ENCODE results near the gene MEGF6.
"Not testable (repeated sequence)": the region's sequence is repeated elsewhere in the genome, so short reads cannot be mapped to it uniquely, and the experiment has no call there.

MEGF6 gene

GRCh38 chr1:3578906-3579305 is 32.4 kb downstream of the MEGF6 start:
- TF ChIP-seq POLR2A (IDR thresholded peaks at IDR 0.05; ENCODE audit: low read length) (no peak), GATA1 (IDR thresholded peaks at IDR 0.05; ENCODE audit: low read depth, low read length) (no peak)

GRCh38 chr1:3578433-3578805 is 32.9 kb downstream of the MEGF6 start:
- no peak for DNase-seq
- TF ChIP-seq GATA1 (IDR thresholded peaks at IDR 0.05; ENCODE audit: low read depth, low read length) = no peak
- no peak for TF ChIP-seq POLR2A (IDR thresholded peaks at IDR 0.05; ENCODE audit: low read length)

More at GRCh38 chr1:3578906-3579305, 32.4 kb downstream of the MEGF6 start:
- DNase-seq = no peak

GRCh38 chr1:3577711-3578432 is 33.4 kb downstream of the MEGF6 start:
- DNase-seq = no peak
- TF ChIP-seq GATA1 (IDR thresholded peaks at IDR 0.05; ENCODE audit: low read depth, low read length) = no peak
- no peak for TF ChIP-seq POLR2A (IDR thresholded peaks at IDR 0.05; ENCODE audit: low read length)

- no peak for DNase-seq
- TF ChIP-seq POLR2A (IDR thresholded peaks at IDR 0.05; ENCODE audit: low read length) (no peak), GATA1 (IDR thresholded peaks at IDR 0.05; ENCODE audit: low read depth, low read length) (no peak)
Measured at GRCh38 chr1:3577300-3577699, 34.0 kb downstream of the MEGF6 start.

GRCh38 chr1:3575993-3576392 is 35.3 kb downstream of the MEGF6 start:
- DNase-seq = no peak
- TF ChIP-seq POLR2A (IDR thresholded peaks at IDR 0.05; ENCODE audit: low read length) (no peak), GATA1 (IDR thresholded peaks at IDR 0.05; ENCODE audit: low read depth, low read length) (no peak)

GRCh38 chr1:3575515-3575914 is 35.8 kb downstream of the MEGF6 start:
- not testable (repeated sequence) for DNase-seq

GRCh38 chr1:3573500-3573899 is 37.8 kb downstream of the MEGF6 start:
- no peak for DNase-seq
- TF ChIP-seq GATA1 (IDR thresholded peaks at IDR 0.05; ENCODE audit: low read depth, low read length) (no peak), POLR2A (IDR thresholded peaks at IDR 0.05; ENCODE audit: low read length) (no peak)

GRCh38 chr1:3572638-3573037 is 38.7 kb downstream of the MEGF6 start:
- DNase-seq = not testable (repeated sequence)

- no peak for DNase-seq
- TF ChIP-seq GATA1 (IDR thresholded peaks at IDR 0.05; ENCODE audit: low read depth, low read length) = no peak
- TF ChIP-seq POLR2A (IDR thresholded peaks at IDR 0.05; ENCODE audit: low read length) = no peak
Measured at GRCh38 chr1:3571263-3571662, 40.0 kb downstream of the MEGF6 start.

- TF ChIP-seq GATA1 (IDR thresholded peaks at IDR 0.05; ENCODE audit: low read depth, low read length) = no peak
- no peak for TF ChIP-seq POLR2A (IDR thresholded peaks at IDR 0.05; ENCODE audit: low read length)
- no peak for DNase-seq
Measured at GRCh38 chr1:3570066-3570986, 41.0 kb downstream of the MEGF6 start.

GRCh38 chr1:3569436-3569835 is 41.9 kb downstream of the MEGF6 start:
- DNase-seq = no peak
- TF ChIP-seq GATA1 (IDR thresholded peaks at IDR 0.05; ENCODE audit: low read depth, low read length) = no peak
- no peak for TF ChIP-seq POLR2A (IDR thresholded peaks at IDR 0.05; ENCODE audit: low read length)

GRCh38 chr1:3568815-3569435 is 42.4 kb downstream of the MEGF6 start:
- no peak for DNase-seq

GRCh38 chr1:3566951-3567804 is 44.1 kb downstream of the MEGF6 start:
- DNase-seq = no peak
- no peak for TF ChIP-seq GATA1 (IDR thresholded peaks at IDR 0.05; ENCODE audit: low read depth, low read length)
- TF ChIP-seq POLR2A (IDR thresholded peaks at IDR 0.05; ENCODE audit: low read length) = no peak

More at GRCh38 chr1:3568815-3569435, 42.4 kb downstream of the MEGF6 start:
- no peak for TF ChIP-seq POLR2A (IDR thresholded peaks at IDR 0.05; ENCODE audit: low read length)
- TF ChIP-seq GATA1 (IDR thresholded peaks at IDR 0.05; ENCODE audit: low read depth, low read length) = no peak

Measured in erythroblast (primary cell).